ENCODE measurements around the gene ANKRD13B. TPM values are rescaled to one million over a fixed set of nuclear protein-coding genes. Genes with fewer than 3 reads are reported as not detected.

ANKRD13B gene
- polyA plus RNA-seq, 2 of the 4 experiments (the other 2 are of a cell fraction): 4.5 to 17.8 TPM

DNA sequence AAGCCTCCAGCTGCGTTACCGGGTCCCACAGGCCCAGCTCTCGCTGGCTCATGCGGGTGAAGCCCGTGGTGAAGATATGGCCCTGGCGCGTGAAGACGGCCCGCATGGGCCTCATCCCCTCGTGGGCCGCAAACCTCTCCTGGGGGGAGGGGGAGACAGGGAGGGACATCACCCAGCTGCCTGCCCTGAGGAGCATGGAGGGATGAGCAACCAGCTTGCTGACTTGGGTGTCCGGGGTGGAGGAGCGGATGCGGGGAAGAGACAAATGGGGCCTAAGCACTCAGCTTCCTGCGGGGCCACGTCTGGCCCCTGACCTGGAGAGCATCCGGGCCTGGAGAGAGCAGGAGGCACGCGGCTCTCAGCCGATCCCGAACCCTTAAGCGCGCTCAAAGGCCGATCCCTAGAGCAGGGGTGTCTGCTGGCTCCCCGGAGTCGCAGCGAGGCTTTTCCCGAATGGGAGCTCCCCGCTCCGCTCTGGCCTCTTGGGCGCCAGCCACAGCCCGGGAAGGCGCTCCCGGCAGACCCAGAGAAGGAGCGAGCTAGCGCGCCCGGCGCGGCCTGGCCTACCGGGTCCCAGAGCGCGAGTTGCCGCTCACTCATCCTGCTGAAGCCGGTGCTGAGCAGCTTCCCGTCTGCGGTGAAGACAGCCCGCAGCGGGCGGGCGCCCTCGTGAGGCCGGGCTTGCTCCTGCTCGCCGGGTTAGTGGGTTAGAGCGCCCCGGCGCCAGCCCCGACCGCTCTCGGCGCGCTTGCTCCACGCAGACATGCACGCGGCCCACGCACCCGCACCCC is 24.7 kb downstream of the ANKRD13B start (continued):
- TF ChIP-seq, protein P1, sequence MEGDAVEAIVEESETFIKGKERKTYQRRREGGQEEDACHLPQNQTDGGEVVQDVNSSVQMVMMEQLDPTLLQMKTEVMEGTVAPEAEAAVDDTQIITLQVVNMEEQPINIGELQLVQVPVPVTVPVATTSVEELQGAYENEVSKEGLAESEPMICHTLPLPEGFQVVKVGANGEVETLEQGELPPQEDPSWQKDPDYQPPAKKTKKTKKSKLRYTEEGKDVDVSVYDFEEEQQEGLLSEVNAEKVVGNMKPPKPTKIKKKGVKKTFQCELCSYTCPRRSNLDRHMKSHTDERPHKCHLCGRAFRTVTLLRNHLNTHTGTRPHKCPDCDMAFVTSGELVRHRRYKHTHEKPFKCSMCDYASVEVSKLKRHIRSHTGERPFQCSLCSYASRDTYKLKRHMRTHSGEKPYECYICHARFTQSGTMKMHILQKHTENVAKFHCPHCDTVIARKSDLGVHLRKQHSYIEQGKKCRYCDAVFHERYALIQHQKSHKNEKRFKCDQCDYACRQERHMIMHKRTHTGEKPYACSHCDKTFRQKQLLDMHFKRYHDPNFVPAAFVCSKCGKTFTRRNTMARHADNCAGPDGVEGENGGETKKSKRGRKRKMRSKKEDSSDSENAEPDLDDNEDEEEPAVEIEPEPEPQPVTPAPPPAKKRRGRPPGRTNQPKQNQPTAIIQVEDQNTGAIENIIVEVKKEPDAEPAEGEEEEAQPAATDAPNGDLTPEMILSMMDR (IDR thresholded peaks at IDR 0.05): peak; percentile 96
- TF ChIP-seq, protein P2, sequence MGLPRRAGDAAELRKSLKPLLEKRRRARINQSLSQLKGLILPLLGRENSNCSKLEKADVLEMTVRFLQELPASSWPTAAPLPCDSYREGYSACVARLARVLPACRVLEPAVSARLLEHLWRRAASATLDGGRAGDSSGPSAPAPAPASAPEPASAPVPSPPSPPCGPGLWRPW (IDR thresholded peaks at IDR 0.05): no peak
- no peak for TF ChIP-seq RNF2 (IDR thresholded peaks at IDR 0.05; ENCODE audit: borderline replicate concordance, low read depth)
- no peak for TF ChIP-seq RARB (CRISPR knock-in tag; IDR thresholded peaks at IDR 0.05)
- TF ChIP-seq ESRRA (IDR thresholded peaks at IDR 0.05; ENCODE audit: borderline replicate concordance, low read length): no peak
- TF ChIP-seq CHD2 (IDR thresholded peaks at IDR 0.05; ENCODE audit: low read length, partially characterized antibody): no peak
- TF ChIP-seq FOXS1 (CRISPR knock-in tag; IDR thresholded peaks at IDR 0.05): no peak
- no peak for TF ChIP-seq PHF8 (IDR thresholded peaks at IDR 0.05; ENCODE audit: borderline replicate concordance, low read depth)
- TF ChIP-seq ZSCAN20 (CRISPR knock-in tag; IDR thresholded peaks at IDR 0.05): no peak
- no peak for TF ChIP-seq KDM1A (IDR thresholded peaks at IDR 0.05; ENCODE audit: low read depth)
- TF ChIP-seq CHD4 (IDR thresholded peaks at IDR 0.05; ENCODE audit: borderline replicate concordance): no peak
- no peak for TF ChIP-seq POLR2A (IDR thresholded peaks at IDR 0.05; ENCODE audit: low read length)
- peak; percentile 71 for TF ChIP-seq SMC3 (IDR thresholded peaks at IDR 0.05)
- TF ChIP-seq, protein P3, sequence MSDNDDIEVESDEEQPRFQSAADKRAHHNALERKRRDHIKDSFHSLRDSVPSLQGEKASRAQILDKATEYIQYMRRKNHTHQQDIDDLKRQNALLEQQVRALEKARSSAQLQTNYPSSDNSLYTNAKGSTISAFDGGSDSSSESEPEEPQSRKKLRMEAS (IDR thresholded peaks at IDR 0.05): peak; percentile 61
- TF ChIP-seq HOXA7 (CRISPR knock-in tag; IDR thresholded peaks at IDR 0.05): no peak
- no peak for TF ChIP-seq SREBF2 (IDR thresholded peaks at IDR 0.05)
- peak; percentile 12; the same call in 1 of the 2 replicates for TF ChIP-seq TP53 (CRISPR knock-in tag; IDR thresholded peaks at IDR 0.05)
- TF ChIP-seq, protein P4, sequence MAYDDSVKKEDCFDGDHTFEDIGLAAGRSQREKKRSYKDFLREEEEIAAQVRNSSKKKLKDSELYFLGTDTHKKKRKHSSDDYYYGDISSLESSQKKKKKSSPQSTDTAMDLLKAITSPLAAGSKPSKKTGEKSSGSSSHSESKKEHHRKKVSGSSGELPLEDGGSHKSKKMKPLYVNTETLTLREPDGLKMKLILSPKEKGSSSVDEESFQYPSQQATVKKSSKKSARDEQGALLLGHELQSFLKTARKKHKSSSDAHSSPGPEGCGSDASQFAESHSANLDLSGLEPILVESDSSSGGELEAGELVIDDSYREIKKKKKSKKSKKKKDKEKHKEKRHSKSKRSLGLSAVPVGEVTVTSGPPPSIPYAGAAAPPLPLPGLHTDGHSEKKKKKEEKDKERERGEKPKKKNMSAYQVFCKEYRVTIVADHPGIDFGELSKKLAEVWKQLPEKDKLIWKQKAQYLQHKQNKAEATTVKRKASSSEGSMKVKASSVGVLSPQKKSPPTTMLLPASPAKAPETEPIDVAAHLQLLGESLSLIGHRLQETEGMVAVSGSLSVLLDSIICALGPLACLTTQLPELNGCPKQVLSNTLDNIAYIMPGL (CRISPR knock-in tag; IDR thresholded peaks at IDR 0.05; ENCODE audit: borderline replicate concordance): peak; percentile 17; the same call in 1 of the 2 replicates
- TF ChIP-seq HOXB5 (CRISPR knock-in tag; IDR thresholded peaks at IDR 0.05): no peak
- peak; percentile 65 to 81 for TF ChIP-seq RAD21 (conservative IDR thresholded peaks at IDR 0.05 in 1 of 2, IDR thresholded peaks at IDR 0.05 in 1 of 2)
- 0 out of 2 replicates have a peak, but pooled peaks have one; percentile 44 for TF ChIP-seq KDM5A (IDR thresholded peaks at IDR 0.05)

DNA sequence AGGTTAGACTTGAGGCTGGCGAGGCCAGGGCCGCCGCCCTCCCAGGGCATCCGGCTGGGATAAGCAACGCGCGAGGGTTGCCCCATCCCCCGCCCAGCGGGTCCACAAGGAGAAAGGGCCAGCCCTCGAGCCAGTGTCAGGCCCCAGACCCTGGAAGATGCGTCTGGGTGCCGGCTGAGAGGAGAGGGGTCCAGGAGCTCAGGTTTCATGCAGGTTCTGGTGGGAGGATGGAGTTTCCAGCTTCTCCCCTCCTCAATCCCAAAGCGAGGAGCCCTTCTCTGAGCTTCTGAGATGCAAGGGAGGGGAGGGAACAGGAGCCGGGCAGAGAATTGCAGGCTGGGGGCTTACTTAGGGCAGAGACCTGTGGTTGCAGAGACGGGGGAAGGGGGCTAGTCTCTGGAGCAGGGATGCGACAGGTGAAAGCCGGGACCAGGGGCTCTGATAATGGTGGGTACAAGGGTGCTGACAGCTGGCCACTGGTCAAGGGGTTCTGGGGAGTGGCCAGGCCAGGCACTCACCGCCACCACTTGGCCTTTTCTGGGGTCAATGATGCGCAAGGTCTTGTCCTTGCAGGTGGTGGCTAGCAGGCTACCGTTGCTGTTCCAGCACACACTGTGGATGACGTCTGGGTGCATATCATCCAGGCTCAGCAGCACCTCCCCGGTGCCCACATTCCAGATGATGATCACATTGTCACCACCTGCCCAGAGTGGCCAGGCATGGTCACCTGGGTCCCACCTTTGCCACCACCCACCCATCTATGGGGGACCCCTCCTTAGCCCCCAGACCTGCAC is 25.5 kb downstream of the ANKRD13B start:
- DNase-seq (ENCODE audit: low read depth in 1 of 2, low spot score in 1 of 2) (no peak), FAIRE-seq (no peak), ATAC-seq (peak; percentile 10 to 13)
- H3K9me3 ChIP-seq: no peaks in the 10 kb centered on the region
- WGBS (ENCODE audit: missing lambda C conversion rate): 72% methylated on average over 14 of the region's 22 CpGs
- H3K4me1 ChIP-seq: peaks cover 57% of the 10 kb centered on the region
- peak overlapping the region; percentile 63 to 82; a peak in 5 of 6 replicates for H3K27ac ChIP-seq
- ChIA-PET CTCF (interaction anchor here (0.6 to 23.2 kb wide), 41 partner anchors 9 to 494 kb away, joined by 3 to 447 read pairs (median 5); partner anchors contain the start of genes ABHD15, ANKRD13B, SSH2 and TP53I13), POLR2A (interaction anchor here (1.0 to 2.3 kb wide), 3 partner anchors 21 to 51 kb away, joined by 3 to 15 read pairs (median 8); partner anchors contain the start of gene ANKRD13B)
- TF ChIP-seq, protein P1 (IDR thresholded peaks at IDR 0.05): 0 out of 3 replicates have a peak, but pooled peaks have one; percentile 3
- TF ChIP-seq TP53 (CRISPR knock-in tag; IDR thresholded peaks at IDR 0.05) (0 out of 2 replicates have a peak, but pooled peaks have one; percentile 3), RNF2 (IDR thresholded peaks at IDR 0.05; ENCODE audit: borderline replicate concordance, low read depth) (no peak)
- H3K4me2 ChIP-seq: peak overlapping the region; percentile 70
- peak overlapping the region; percentile 23; the same call in 2 of the 3 replicates for H3K4me3 ChIP-seq
